GM18909 (cell line): ENCODE results near the gene C12orf57.
"Not testable (repeated sequence)": the region's sequence is repeated elsewhere in the genome, so short reads cannot be mapped to it uniquely, and the experiment has no call there.

Experiments
- ATAC-seq: cut with Tn5 transposase; IDR thresholded peaks from one replicate; pipeline ENCODE4 v1.9.1; 2021; ENCODE audit warnings: mild to moderate bottlenecking; ENCODE audit not compliant: unreplicated experiment, poor library complexity

The C12orf57 gene, protein sequence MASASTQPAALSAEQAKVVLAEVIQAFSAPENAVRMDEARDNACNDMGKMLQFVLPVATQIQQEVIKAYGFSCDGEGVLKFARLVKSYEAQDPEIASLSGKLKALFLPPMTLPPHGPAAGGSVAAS

GRCh38 chr12:6943722-6944380 lies at the start of gene C12orf57, which contains the start of gene RNU7-1:
C12orf57 (plus strand) TSS chr12:6944022; CDS start chr12:6944122, 100 bp downstream.
RNU7-1 (plus strand) TSS chr12:6943816.
- ATAC-seq: peak; percentile 47

DNA sequence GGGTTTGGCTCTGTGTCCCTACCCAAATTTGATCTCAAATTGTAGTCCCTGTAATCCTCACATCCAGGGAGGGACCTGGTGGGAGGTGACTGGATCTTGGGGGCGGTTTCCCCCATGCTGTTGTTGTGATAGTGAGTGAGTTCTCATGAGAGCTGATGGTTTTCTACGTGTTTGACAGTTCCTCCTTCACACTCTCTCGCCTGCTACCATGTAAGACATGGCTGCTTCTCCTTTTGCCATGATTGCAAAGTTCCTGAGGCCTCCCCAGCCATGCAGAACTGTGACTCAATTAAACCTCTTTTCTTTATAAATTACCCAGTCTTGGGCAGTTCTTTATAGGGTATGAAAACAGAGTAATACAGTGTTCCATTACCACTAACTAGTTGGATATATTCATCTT lies 49.5 kb upstream of the C12orf57 start:
- no peak for ATAC-seq

- ATAC-seq: no peak
These were observed 46.9 kb upstream of the C12orf57 start for GRCh38 chr12:6896846-6897435.

DNA sequence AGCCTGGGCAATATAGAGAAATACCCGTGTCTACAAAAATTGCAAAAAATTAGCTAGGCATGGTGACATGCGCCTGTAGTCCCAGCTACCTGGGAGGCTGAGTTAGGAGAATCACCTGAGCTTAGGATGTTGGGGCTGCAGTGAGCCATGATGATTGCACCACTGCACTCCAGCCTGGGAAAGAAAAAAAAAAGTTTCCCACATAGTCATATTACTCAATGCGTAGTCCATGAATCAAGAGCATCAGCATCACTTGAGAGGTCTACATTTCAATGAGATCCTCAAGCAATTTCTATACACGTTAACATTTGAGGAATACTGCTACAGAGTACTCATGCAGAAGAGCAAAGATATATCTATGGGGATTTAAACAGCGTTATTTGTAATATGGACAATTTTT lies 44.4 kb upstream of the C12orf57 start:
- ATAC-seq: no peak

GRCh38 chr12:6899837-6900519 lies 43.8 kb upstream of the C12orf57 start:
- ATAC-seq: no peak

- no peak for ATAC-seq
These were observed 41.4 kb upstream of the C12orf57 start for GRCh38 chr12:6902448-6902847.

DNA sequence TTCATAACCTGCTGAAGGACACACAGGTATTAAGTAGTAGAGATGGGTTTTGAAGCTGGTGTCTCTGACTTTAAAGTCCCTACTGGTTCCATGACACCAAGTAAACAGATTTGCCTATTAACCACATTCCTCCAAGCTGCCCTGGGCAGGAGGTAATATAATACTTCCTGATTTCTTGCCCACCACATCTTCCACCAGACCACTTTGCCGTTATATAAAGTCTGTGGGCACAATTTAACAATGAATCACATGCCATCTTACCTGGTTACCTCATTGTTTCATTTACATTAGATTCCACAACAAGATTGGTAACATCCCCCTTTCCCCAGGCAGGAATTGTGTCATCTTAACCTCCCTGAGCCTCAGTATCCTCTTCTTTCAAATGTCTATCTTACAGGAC lies 40.1 kb upstream of the C12orf57 start:
- no peak for ATAC-seq

GRCh38 chr12:6904280-6905276 lies 39.2 kb upstream of the C12orf57 start, which contains the start of gene LRRC23:
LRRC23 (plus strand) TSS chr12:6904822; CDS start chr12:6905634, 812 bp downstream.
- ATAC-seq: peak; percentile 92

GRCh38 chr12:6905414-6906040 lies 38.3 kb upstream of the C12orf57 start:
- no peak for ATAC-seq

- not testable (repeated sequence) for ATAC-seq
These were observed 35.7 kb upstream of the C12orf57 start for GRCh38 chr12:6908141-6908540.

GRCh38 chr12:6909421-6910145 lies 34.2 kb upstream of the C12orf57 start:
- no peak for ATAC-seq

DNA sequence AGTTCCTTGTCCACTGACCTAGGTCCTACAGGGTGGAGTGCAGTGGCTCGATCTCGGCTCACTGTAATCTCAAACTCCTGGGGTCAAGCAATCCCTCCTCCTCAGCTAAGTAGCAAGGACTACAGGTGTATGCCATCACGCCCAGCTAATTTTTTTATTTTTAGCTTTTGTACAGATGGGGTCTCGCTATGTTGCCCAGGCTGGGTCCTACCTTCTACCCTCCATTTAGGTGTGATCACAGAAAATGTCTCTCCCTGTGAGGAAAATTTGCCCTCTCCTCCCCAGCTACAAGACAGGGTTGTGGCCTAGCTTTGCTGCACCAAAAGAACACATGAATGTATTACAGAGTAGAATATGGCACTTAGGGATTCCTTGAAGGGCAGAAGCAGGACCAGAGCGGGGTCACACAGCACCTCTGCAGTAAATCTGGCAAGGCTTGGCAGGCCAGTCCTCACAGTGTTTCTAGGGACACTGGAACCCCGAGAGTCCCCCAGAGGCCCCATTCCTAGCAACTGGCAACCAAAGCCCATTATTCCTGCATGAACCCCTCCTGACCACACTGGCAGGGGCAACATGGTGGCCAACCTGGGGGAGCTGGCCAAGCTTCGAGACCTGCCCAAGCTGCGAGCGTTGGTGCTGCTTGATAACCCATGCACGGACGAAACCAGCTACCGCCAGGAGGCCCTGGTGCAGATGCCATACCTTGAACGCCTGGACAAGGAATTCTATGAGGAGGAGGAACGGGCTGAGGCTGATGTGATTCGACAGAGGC lies 31.5 kb upstream of the C12orf57 start:
- ATAC-seq: no peak

GRCh38 chr12:6914246-6914946 lies 29.4 kb upstream of the C12orf57 start, which contains the start of gene ENO2:
ENO2 (plus strand) TSS chr12:6914580; CDS start chr12:6915833, 1,253 bp downstream.
- ATAC-seq: peak; percentile 76

DNA sequence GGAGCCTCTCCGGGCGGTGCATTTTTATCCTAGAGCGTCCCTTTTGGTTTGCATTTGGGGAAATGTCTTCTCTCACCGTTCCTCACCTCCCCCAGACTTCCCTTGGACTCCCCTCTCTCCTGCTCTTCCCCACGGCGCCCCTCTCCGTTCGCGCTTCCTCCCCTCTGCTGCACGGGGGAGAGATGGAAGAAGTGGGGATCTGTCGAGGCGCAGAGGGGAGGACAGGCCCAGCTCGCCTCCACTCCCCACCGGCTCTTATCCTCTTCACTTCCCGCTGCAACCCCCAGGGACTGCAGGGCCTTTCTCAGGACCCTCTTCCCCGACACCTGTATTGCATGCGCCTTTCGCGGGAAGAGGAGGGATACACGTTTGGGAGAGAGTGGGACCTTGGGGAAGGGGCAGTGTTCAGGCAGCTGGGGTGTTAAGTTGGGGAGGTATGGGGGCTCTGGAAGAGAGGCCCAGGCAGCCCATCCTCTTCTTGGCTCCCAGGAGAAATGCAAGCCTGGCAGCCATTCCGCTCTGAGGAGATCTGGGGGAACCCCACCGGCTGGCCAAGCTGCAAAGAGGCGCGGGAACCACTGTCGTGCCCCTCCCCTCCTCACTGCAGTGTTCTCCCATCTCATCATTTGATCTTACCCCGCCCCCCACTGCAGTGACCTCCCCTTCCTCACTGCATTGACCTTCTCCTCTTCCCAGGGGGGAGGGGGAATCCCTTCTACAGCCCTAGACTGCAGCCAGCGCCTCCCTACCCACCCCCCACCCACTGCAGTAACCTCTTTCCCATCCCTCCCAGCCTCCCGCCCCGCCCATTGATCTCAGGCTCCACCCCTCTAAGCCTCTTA lies 28.7 kb upstream of the C12orf57 start:
- no peak for ATAC-seq

DNA sequence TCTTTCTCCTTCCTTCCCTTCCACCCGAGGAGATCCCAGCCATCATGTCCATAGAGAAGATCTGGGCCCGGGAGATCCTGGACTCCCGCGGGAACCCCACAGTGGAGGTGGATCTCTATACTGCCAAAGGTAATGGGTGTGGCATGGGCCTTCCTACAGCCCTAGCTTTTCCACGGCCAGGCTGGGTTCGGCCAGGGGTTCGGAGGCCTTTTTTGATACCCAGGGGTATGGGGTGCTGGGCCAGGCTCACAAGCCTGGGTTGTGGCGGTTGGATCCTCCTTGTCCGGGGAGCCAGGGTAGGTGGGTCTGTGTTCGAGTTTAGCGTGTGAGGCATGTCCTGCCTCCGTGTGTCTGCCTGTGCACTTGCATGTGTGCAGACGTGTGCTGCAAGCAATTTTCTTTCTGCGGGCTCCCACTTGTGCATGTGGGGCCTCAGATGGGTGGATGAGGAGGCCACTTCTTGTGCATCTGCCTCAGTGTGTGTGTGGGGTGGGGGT lies 28.0 kb upstream of the C12orf57 start:
- ATAC-seq: no peak

DNA sequence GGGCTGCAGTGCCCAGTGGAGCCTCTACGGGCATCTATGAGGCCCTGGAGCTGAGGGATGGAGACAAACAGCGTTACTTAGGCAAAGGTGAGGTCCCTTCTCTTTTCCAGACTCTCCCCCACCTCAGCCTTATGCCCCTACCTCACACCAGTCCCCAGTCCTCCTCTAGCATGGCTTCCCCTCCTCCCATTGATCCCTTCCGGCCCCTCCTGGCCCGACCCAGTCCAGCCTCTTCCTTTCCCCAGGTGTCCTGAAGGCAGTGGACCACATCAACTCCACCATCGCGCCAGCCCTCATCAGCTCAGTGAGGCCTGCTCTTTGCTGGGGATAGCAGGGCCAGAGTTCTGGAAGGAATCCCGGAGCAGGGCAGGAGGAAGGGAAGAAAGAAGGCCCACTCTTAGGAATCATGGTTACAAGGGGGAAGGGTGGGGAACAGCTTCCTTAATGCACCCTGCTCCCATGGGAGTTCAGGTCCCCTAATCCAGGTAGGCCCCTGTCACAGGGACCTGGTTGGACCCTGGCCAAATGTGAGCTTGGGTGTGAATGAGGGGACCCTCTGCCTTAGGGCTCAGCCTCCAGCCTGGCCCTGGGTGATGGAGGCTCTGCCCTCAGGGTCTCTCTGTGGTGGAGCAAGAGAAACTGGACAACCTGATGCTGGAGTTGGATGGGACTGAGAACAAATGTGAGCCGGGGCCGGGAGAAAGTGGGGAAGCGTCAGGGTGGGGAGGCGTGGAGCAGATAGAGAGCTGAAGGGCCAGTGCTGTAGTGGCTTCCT lies 27.2 kb upstream of the C12orf57 start:
- ATAC-seq: no peak
